Gastroesophageal sphincter (tissue), 4 donors: ENCODE data around the gene USP31. TPM values are rescaled to one million over a fixed set of nuclear protein-coding genes. Genes with fewer than 3 reads are reported as not detected.
"Not testable (repeated sequence)": the region's sequence is repeated elsewhere in the genome, so short reads cannot be mapped to it uniquely, and the experiment has no call there.

Experiments
- ATAC-seq: fragments of 150-250 bp; one replicate; pipeline ENCODE4 v1.9.1; 2016; ENCODE audit warnings: mild to moderate bottlenecking, moderate library complexity
- H3K27ac ChIP-seq, 4 donors: fragments of 200-600 bp; sonication (generic) in 3 of 4; 1 replicate in 3 of 4; 2 replicates in 1 of 4; pipeline ENCODE4 v1.5.1; 2016 to 2019
- H3K27me3 ChIP-seq: fragments of 200-600 bp; sonication (generic); one replicate; pipeline ENCODE4 v1.5.1; 2019
- H3K36me3 ChIP-seq, 2 donors: fragments of 200-600 bp; sonication (generic); one replicate each; pipeline ENCODE4 v1.5.1; 2019; ENCODE audit warnings: control low read depth in 1 of 2
- H3K4me1 ChIP-seq, 3 donors: fragments of 200-600 bp; sonication (generic); 1 replicate in 2 of 3; 2 replicates in 1 of 3; pipeline ENCODE4 v1.5.1; 2016 to 2019; ENCODE audit warnings: control low read depth in 2 of 3
- H3K4me3 ChIP-seq, 2 donors: fragments of 200-600 bp; sonication (generic); one replicate each; pipeline ENCODE4 v1.5.1; 2019; ENCODE audit warnings: mild to moderate bottlenecking in 1 of 2, moderate library complexity in 1 of 2
- H3K9me3 ChIP-seq, 3 donors: fragments of 200-600 bp; sonication (generic); one replicate each; pipeline ENCODE4 v1.5.1; 2017 to 2019; ENCODE audit warnings: control low read depth in 2 of 3
- CTCF ChIP-seq, 4 experiments: fragments of 200-600 bp in 2 of 4; fragments of 450-650 bp in 2 of 4; sonication (generic) in 1 of 4; IDR thresholded peaks; one replicate each; pipeline ENCODE4 v1.5.1; 2017 to 2019; ENCODE audit warnings: antibody characterized with exemption in 4 of 4, mild to moderate bottlenecking in 2 of 4, moderate library complexity in 2 of 4
- EP300 ChIP-seq: sonication (generic); formaldehyde crosslinking; IDR thresholded peaks from one replicate; pipeline ENCODE4 v1.6.1; 2017; ENCODE audit warnings: antibody characterized with exemption, mild to moderate bottlenecking
- POLR2A ChIP-seq, 2 donors: fragments of 450-650 bp; IDR thresholded peaks; one replicate each; pipeline ENCODE4 v1.6.1; 2017; ENCODE audit warnings: antibody characterized with exemption in 2 of 2, mild to moderate bottlenecking in 2 of 2, moderate library complexity in 1 of 2
- POLR2AphosphoS5 ChIP-seq: sonication (generic); formaldehyde crosslinking; IDR thresholded peaks from one replicate; pipeline ENCODE4 v1.6.1; 2017; ENCODE audit warnings: antibody characterized with exemption
- WGBS, 2 donors: methylation state at CpG; one replicate each; pipeline ENCODE4 v1.1.5; 2018; ENCODE audit warnings: low coverage in 1 of 2; 5-methylcytosine and 5-hydroxymethylcytosine counted together
- total RNA-seq, 4 donors: library from RNA; depleted of rRNA; stranded (reverse); fragments of >200 nt; gene quantifications; one replicate each; pipeline ENCODE4 v1.1.0, GENCODE V29; 2016

The USP31 gene
- total RNA-seq, 4 donors from 2014 or later: 11.2 to 37.7 (median 26.6) TPM

GRCh38 chr16:23101012-23101550 is 48.2 kb downstream of the USP31 start:
- peaks cover 0 to 45% (median 16%) of the 10 kb centered on the region in 3 donors for H3K4me1 ChIP-seq
- 91 to 94% methylated on average over 5 of the region's 5 CpGs for whole genome bisulfite sequencing, 2 donors
- ATAC-seq: no peak
- H3K9me3 ChIP-seq: no peaks in the 10 kb centered on the region
- H3K27me3 ChIP-seq: no peaks in the 10 kb centered on the region
- peaks cover 0 to 30% of the 10 kb centered on the region in 2 donors for H3K36me3 ChIP-seq
- peak overlapping the region in 1 of 4 donors; percentile 77 for H3K27ac ChIP-seq
- TF ChIP-seq POLR2A (IDR thresholded peaks at IDR 0.05): no peak
- TF ChIP-seq EP300: no peak
- no peak for TF ChIP-seq CTCF (IDR thresholded peaks at IDR 0.05)
- no peak for TF ChIP-seq POLR2AphosphoS5
- no peak overlapping the region for H3K4me3 ChIP-seq

- not testable (repeated sequence) for H3K4me1 ChIP-seq, H3K4me3 ChIP-seq, H3K27me3 ChIP-seq, ATAC-seq, H3K27ac ChIP-seq, H3K9me3 ChIP-seq
- 82% methylated on average over 2 of the region's 2 CpGs; no CpG with 5 or more reads in 1 of the 2 donors for WGBS, 2 donors
- H3K36me3 ChIP-seq: peaks cover 0 to 48% of the 10 kb centered on the region in 2 donors
Observed at GRCh38 chr16:23096450-23096849, 52.8 kb downstream of the USP31 start.

- WGBS, 2 donors: 100% methylated on average over 1 of the region's 5 CpGs; no CpG with 5 or more reads in 1 of the 2 donors
- not testable (repeated sequence) for ATAC-seq
Observed at GRCh38 chr16:23094136-23094535, 55.1 kb downstream of the USP31 start.

GRCh38 chr16:23092801-23093117 is 56.5 kb downstream of the USP31 start:
- no peaks in the 10 kb centered on the region for H3K9me3 ChIP-seq
- peaks cover 0 to 9% (median 0%) of the 10 kb centered on the region in 3 donors for H3K4me1 ChIP-seq
- H3K27ac ChIP-seq: no peak overlapping the region
- ATAC-seq: no peak
- WGBS, 2 donors: 100% methylated on average over 1 of the region's 1 CpG
- H3K36me3 ChIP-seq: peaks cover 0 to 59% of the 10 kb centered on the region in 2 donors
- TF ChIP-seq POLR2A (IDR thresholded peaks at IDR 0.05) (no peak), EP300 (no peak), POLR2AphosphoS5 (no peak), CTCF (IDR thresholded peaks at IDR 0.05) (no peak)
- H3K27me3 ChIP-seq: no peaks in the 10 kb centered on the region
- no peak overlapping the region for H3K4me3 ChIP-seq

More at GRCh38 chr16:23094136-23094535, 55.1 kb downstream of the USP31 start:
- peaks cover 0 to 45% of the 10 kb centered on the region in 2 donors for H3K36me3 ChIP-seq
- not testable (repeated sequence) for H3K27me3 ChIP-seq, H3K27ac ChIP-seq, H3K4me3 ChIP-seq, H3K4me1 ChIP-seq, H3K9me3 ChIP-seq

- H3K4me1 ChIP-seq: peaks cover 0 to 9% (median 0%) of the 10 kb centered on the region in 3 donors
- H3K27ac ChIP-seq: no peak overlapping the region
- H3K9me3 ChIP-seq: no peaks in the 10 kb centered on the region
- TF ChIP-seq POLR2A (IDR thresholded peaks at IDR 0.05) (no peak), EP300 (no peak), POLR2AphosphoS5 (no peak), CTCF (IDR thresholded peaks at IDR 0.05) (no peak)
- 91 to 97% methylated on average over 3 to 4 of the region's 4 CpGs for WGBS, 2 donors
- H3K27me3 ChIP-seq: no peaks in the 10 kb centered on the region
- H3K4me3 ChIP-seq: no peak overlapping the region
- no peak for ATAC-seq
- H3K36me3 ChIP-seq: peaks cover 0 to 64% of the 10 kb centered on the region in 2 donors
Observed at GRCh38 chr16:23092072-23092800, 57.0 kb downstream of the USP31 start.

GRCh38 chr16:23089111-23089510 is 60.1 kb downstream of the USP31 start:
- peaks cover 0 to 9% (median 0%) of the 10 kb centered on the region in 3 donors for H3K4me1 ChIP-seq
- whole genome bisulfite sequencing, 2 donors: 71 to 83% methylated on average over 3 to 4 of the region's 8 CpGs
- no peak overlapping the region for H3K27ac ChIP-seq
- peaks cover 0 to 75% of the 10 kb centered on the region in 2 donors for H3K36me3 ChIP-seq
- no peak for TF ChIP-seq CTCF (IDR thresholded peaks at IDR 0.05)
- TF ChIP-seq EP300: no peak
- TF ChIP-seq POLR2AphosphoS5: no peak
- TF ChIP-seq POLR2A (IDR thresholded peaks at IDR 0.05): no peak
- no peaks in the 10 kb centered on the region for H3K9me3 ChIP-seq
- no peaks in the 10 kb centered on the region for H3K27me3 ChIP-seq
- ATAC-seq: no peak
- no peak overlapping the region for H3K4me3 ChIP-seq
